GM23338 (cell line): ENCODE results near the gene SLC13A3. TPM values are rescaled to one million over a fixed set of nuclear protein-coding genes. Genes with fewer than 3 reads are reported as not detected.

Source experiments
- ATAC-seq: fragments of 200-7000 bp; cut with Tn5 transposase; 3 replicates; pipeline ENCODE4 v1.9.1; 2020
- DNase-seq: peaks from one replicate; pipeline ENCODE4 v3.0.0-alpha.2; 2015; ENCODE audit warnings: low spot score
- H2AFZ ChIP-seq: fragments of 200-600 bp; sonication (generic); 2 replicates; pipeline ENCODE4 v1.8.0; 2016; ENCODE audit warnings: antibody characterized with exemption, mild to moderate bottlenecking, moderate library complexity
- H3F3A ChIP-seq: fragments of 200-600 bp; sonication (generic); replicated peaks from 2 replicates; pipeline ENCODE4 v1.8.0; 2017; ENCODE audit warnings: antibody characterized with exemption, mixed run types, low read depth
- H3K27ac ChIP-seq: fragments of 200-600 bp; sonication (generic); 2 replicates; pipeline ENCODE4 v1.6.1; 2016; ENCODE audit warnings: low read depth
- H3K27me3 ChIP-seq: fragments of 200-600 bp; sonication (generic); 2 replicates; pipeline ENCODE4 v1.8.0; 2016; ENCODE audit warnings: mild to moderate bottlenecking, mixed run types, moderate library complexity; ENCODE audit not compliant: insufficient read depth
- H3K36me3 ChIP-seq: fragments of 200-600 bp; sonication (generic); 2 replicates; pipeline ENCODE4 v1.8.0; 2016; ENCODE audit warnings: mild to moderate bottlenecking; ENCODE audit not compliant: insufficient read depth
- H3K4me1 ChIP-seq: fragments of 200-600 bp; sonication (generic); 2 replicates; pipeline ENCODE4 v1.8.0; 2016; ENCODE audit warnings: mild to moderate bottlenecking, moderate library complexity; ENCODE audit not compliant: insufficient read depth
- H3K4me2 ChIP-seq: fragments of 200-600 bp; sonication (generic); 2 replicates; pipeline ENCODE4 v1.7.1; 2017; ENCODE audit warnings: mixed run types
- H3K4me3 ChIP-seq: fragments of 200-600 bp; sonication (generic); 2 replicates; pipeline ENCODE4 v1.6.1; 2016; ENCODE audit warnings: mixed run types
- H3K79me2 ChIP-seq: fragments of 200-600 bp; sonication (generic); replicated peaks from 2 replicates; pipeline ENCODE4 v1.8.0; 2017; ENCODE audit warnings: mild to moderate bottlenecking; ENCODE audit not compliant: insufficient read depth
- H3K9me2 ChIP-seq: fragments of 200-600 bp; sonication (generic); 2 replicates; pipeline ENCODE4 v1.8.0; 2017; ENCODE audit not compliant: insufficient read depth
- H4K20me1 ChIP-seq: fragments of 200-600 bp; sonication (generic); replicated peaks from 2 replicates; pipeline ENCODE4 v1.8.0; 2017; ENCODE audit warnings: mild to moderate bottlenecking; ENCODE audit not compliant: insufficient read depth
- H3K27ac Mint-ChIP-seq: 2 replicates; pipeline ENCODE4 v1.8.0; 2020; ENCODE audit warnings: inconsistent platforms, mild to moderate bottlenecking, moderate library complexity, mixed read lengths
- H3K27me3 Mint-ChIP-seq: 3 replicates; pipeline ENCODE4 v1.8.0; 2022; ENCODE audit warnings: low read depth, mild to moderate bottlenecking, moderate library complexity, mixed read lengths, inconsistent platforms; ENCODE audit not compliant: insufficient read depth, poor library complexity
- H3K36me3 Mint-ChIP-seq: 3 replicates; pipeline ENCODE4 v1.8.0; 2021; ENCODE audit warnings: low read depth, mild to moderate bottlenecking, inconsistent platforms, moderate library complexity, mixed read lengths
- H3K4me1 Mint-ChIP-seq: 3 replicates; pipeline ENCODE4 v1.8.0; 2020; ENCODE audit warnings: mild to moderate bottlenecking, inconsistent platforms, mixed read lengths
- H3K4me3 Mint-ChIP-seq: 3 replicates; pipeline ENCODE4 v1.8.0; 2021; ENCODE audit warnings: moderate library complexity, mild to moderate bottlenecking, inconsistent platforms, mixed read lengths
- H3K9me3 Mint-ChIP-seq: 3 replicates; pipeline ENCODE4 v1.8.0; 2020; ENCODE audit warnings: moderate library complexity, mild to moderate bottlenecking, inconsistent platforms, mixed read lengths
- CREB1 ChIP-seq: fragments of 250-450 bp; sonication (Bioruptor Pico); IDR thresholded peaks from 2 replicates; pipeline ENCODE4 v1.5.0; 2020; ENCODE audit warnings: low read depth, mild to moderate bottlenecking, moderate library complexity
- EZH2 ChIP-seq: fragments of 200-600 bp; sonication (generic); IDR thresholded peaks from one replicate; pipeline ENCODE4 v1.8.0; 2017; ENCODE audit warnings: antibody characterized with exemption, mild to moderate bottlenecking, low read depth; ENCODE audit not compliant: unreplicated experiment
- EZH2phosphoT487 ChIP-seq: fragments of 200-600 bp; sonication (generic); IDR thresholded peaks from one replicate; pipeline ENCODE4 v1.8.1; 2018; ENCODE audit warnings: antibody characterized with exemption; ENCODE audit not compliant: unreplicated experiment
- JUNB ChIP-seq: IDR thresholded peaks from one replicate; pipeline ENCODE4 v1.6.1; 2016; ENCODE audit warnings: antibody characterized with exemption; ENCODE audit not compliant: unreplicated experiment
- NANOG ChIP-seq: IDR thresholded peaks from 2 replicates; pipeline ENCODE4 v1.6.1; 2016; ENCODE audit warnings: antibody characterized with exemption, borderline replicate concordance
- POLR2AphosphoS5 ChIP-seq: IDR thresholded peaks from 2 replicates; pipeline ENCODE4 v1.6.1; 2016; ENCODE audit warnings: antibody characterized with exemption, low read depth
- STAT1 ChIP-seq: IDR thresholded peaks from one replicate; pipeline ENCODE4 v1.6.1; 2016; ENCODE audit warnings: antibody characterized with exemption; ENCODE audit not compliant: unreplicated experiment
- ZNF114 ChIP-seq: fragments of 250-450 bp; sonication (Bioruptor Pico); IDR thresholded peaks from 2 replicates; pipeline ENCODE4 v1.5.0; 2020; ENCODE audit warnings: mild to moderate bottlenecking, moderate library complexity
- ZNF331 ChIP-seq: fragments of 250-450 bp; sonication (Bioruptor Pico); IDR thresholded peaks from 2 replicates; pipeline ENCODE4 v1.5.0; 2020; ENCODE audit warnings: low read depth, mild to moderate bottlenecking, moderate library complexity
- polyA plus RNA-seq: library from polyadenylated mRNA; unstranded; fragments of >200 nt; fragmentation: Nextera tagmentation; extraction: Ambion mirVana; gene quantifications from 2 replicates; pipeline ENCODE4 v1.2.1, GENCODE V29; 2016
- total RNA-seq: library from RNA; depleted of rRNA; stranded (reverse); fragments of >200 nt; shearing (Covaris generic); gene quantifications from 2 replicates; pipeline ENCODE4 v1.2.3, GENCODE V29; 2014
- TF ChIP-seq, protein P1 (sequence below), 2 experiments: fragments of 200-600 bp in 1 of 2; sonication (generic) in 1 of 2; conservative IDR thresholded peaks; 2 replicates each; pipeline versions ENCODE4 v1.5.1 to v1.6.1; 2016 to 2017; ENCODE audit warnings: antibody characterized with exemption in 2 of 2, low read depth in 2 of 2, mild to moderate bottlenecking in 2 of 2, moderate library complexity in 1 of 2
- TF ChIP-seq, protein P2 (sequence below): IDR thresholded peaks from one replicate; pipeline ENCODE4 v1.6.1; 2018; ENCODE audit warnings: antibody characterized with exemption; ENCODE audit not compliant: unreplicated experiment
- TF ChIP-seq, protein P3 (sequence below): IDR thresholded peaks from 2 replicates; pipeline ENCODE4 v1.6.1; 2016; ENCODE audit warnings: antibody characterized with exemption
- TF ChIP-seq, protein P4 (sequence below): fragments of 250-450 bp; sonication (Bioruptor Pico); IDR thresholded peaks from 2 replicates; pipeline ENCODE4 v1.5.0; 2020; ENCODE audit warnings: mild to moderate bottlenecking, moderate library complexity

The SLC13A3 gene
- total and polyA plus RNA-seq, 2 experiments from 2014 or later, result 8.6 to 9.1 TPM

DNA sequence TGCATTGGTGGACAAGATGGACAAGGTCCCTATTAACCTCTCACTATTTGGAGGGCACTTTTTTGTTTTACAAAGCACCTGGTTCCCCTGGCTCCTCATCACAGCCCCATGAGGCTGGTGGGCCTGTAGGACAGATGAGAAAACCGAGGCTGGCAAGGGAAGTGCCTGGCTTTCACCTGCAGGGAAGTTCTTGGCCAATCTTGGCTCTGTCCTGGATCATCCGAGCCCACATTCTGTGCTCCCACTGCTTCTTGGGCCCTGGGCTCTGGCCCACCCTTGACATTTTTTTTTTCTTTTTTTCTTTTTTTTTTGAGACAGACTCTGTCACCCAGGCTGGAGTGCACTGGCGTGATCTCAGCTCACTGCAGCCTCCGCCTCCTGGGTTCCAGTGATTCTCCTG, 14.7 kb downstream of the SLC13A3 start:
- H3K4me2 ChIP-seq, result no peak overlapping the region
- peaks cover 12% of the 10 kb centered on the region for H3K27me3 Mint-ChIP-seq
- H3K9me3 Mint-ChIP-seq, result no peaks in the 10 kb centered on the region; the same call in 1 of the 3 replicates
- peaks cover 11% of the 10 kb centered on the region for H3K4me1 Mint-ChIP-seq
- no peak overlapping the region for H3K27ac ChIP-seq
- peaks cover 5% of the 10 kb centered on the region; the same call in 1 of the 2 replicates for H3K4me1 ChIP-seq
- H2AFZ ChIP-seq, result no peak overlapping the region
- no peak overlapping the region for H3K27ac Mint-ChIP-seq
- no peaks in the 10 kb centered on the region for H3F3A ChIP-seq
- DNase-seq, result no peak
- H3K9me2 ChIP-seq, result no peaks in the 10 kb centered on the region
- H3K27me3 ChIP-seq, result no peaks in the 10 kb centered on the region
- H3K36me3 ChIP-seq, result no peaks in the 10 kb centered on the region
- no peak overlapping the region for H3K4me3 Mint-ChIP-seq
- no peaks in the 10 kb centered on the region for H3K36me3 Mint-ChIP-seq
- TF ChIP-seq STAT1, result no peak
- no peak for TF ChIP-seq JUNB
- no peak for TF ChIP-seq EZH2
- no peak for TF ChIP-seq ZNF331 (CRISPR knock-in tag)
- TF ChIP-seq, protein P1, sequence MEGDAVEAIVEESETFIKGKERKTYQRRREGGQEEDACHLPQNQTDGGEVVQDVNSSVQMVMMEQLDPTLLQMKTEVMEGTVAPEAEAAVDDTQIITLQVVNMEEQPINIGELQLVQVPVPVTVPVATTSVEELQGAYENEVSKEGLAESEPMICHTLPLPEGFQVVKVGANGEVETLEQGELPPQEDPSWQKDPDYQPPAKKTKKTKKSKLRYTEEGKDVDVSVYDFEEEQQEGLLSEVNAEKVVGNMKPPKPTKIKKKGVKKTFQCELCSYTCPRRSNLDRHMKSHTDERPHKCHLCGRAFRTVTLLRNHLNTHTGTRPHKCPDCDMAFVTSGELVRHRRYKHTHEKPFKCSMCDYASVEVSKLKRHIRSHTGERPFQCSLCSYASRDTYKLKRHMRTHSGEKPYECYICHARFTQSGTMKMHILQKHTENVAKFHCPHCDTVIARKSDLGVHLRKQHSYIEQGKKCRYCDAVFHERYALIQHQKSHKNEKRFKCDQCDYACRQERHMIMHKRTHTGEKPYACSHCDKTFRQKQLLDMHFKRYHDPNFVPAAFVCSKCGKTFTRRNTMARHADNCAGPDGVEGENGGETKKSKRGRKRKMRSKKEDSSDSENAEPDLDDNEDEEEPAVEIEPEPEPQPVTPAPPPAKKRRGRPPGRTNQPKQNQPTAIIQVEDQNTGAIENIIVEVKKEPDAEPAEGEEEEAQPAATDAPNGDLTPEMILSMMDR (conservative IDR thresholded peaks at IDR 0.05; ENCODE audit: low read depth in 2 of 2), result no peak
- TF ChIP-seq, protein P2, sequence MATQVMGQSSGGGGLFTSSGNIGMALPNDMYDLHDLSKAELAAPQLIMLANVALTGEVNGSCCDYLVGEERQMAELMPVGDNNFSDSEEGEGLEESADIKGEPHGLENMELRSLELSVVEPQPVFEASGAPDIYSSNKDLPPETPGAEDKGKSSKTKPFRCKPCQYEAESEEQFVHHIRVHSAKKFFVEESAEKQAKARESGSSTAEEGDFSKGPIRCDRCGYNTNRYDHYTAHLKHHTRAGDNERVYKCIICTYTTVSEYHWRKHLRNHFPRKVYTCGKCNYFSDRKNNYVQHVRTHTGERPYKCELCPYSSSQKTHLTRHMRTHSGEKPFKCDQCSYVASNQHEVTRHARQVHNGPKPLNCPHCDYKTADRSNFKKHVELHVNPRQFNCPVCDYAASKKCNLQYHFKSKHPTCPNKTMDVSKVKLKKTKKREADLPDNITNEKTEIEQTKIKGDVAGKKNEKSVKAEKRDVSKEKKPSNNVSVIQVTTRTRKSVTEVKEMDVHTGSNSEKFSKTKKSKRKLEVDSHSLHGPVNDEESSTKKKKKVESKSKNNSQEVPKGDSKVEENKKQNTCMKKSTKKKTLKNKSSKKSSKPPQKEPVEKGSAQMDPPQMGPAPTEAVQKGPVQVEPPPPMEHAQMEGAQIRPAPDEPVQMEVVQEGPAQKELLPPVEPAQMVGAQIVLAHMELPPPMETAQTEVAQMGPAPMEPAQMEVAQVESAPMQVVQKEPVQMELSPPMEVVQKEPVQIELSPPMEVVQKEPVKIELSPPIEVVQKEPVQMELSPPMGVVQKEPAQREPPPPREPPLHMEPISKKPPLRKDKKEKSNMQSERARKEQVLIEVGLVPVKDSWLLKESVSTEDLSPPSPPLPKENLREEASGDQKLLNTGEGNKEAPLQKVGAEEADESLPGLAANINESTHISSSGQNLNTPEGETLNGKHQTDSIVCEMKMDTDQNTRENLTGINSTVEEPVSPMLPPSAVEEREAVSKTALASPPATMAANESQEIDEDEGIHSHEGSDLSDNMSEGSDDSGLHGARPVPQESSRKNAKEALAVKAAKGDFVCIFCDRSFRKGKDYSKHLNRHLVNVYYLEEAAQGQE, result no peak
- TF ChIP-seq, protein P3, sequence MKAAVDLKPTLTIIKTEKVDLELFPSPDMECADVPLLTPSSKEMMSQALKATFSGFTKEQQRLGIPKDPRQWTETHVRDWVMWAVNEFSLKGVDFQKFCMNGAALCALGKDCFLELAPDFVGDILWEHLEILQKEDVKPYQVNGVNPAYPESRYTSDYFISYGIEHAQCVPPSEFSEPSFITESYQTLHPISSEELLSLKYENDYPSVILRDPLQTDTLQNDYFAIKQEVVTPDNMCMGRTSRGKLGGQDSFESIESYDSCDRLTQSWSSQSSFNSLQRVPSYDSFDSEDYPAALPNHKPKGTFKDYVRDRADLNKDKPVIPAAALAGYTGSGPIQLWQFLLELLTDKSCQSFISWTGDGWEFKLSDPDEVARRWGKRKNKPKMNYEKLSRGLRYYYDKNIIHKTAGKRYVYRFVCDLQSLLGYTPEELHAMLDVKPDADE, result no peak
- no peak for TF ChIP-seq EZH2phosphoT487
- TF ChIP-seq NANOG, result no peak
- no peak for TF ChIP-seq POLR2AphosphoS5
- no peak for TF ChIP-seq CREB1
- TF ChIP-seq, protein P4, sequence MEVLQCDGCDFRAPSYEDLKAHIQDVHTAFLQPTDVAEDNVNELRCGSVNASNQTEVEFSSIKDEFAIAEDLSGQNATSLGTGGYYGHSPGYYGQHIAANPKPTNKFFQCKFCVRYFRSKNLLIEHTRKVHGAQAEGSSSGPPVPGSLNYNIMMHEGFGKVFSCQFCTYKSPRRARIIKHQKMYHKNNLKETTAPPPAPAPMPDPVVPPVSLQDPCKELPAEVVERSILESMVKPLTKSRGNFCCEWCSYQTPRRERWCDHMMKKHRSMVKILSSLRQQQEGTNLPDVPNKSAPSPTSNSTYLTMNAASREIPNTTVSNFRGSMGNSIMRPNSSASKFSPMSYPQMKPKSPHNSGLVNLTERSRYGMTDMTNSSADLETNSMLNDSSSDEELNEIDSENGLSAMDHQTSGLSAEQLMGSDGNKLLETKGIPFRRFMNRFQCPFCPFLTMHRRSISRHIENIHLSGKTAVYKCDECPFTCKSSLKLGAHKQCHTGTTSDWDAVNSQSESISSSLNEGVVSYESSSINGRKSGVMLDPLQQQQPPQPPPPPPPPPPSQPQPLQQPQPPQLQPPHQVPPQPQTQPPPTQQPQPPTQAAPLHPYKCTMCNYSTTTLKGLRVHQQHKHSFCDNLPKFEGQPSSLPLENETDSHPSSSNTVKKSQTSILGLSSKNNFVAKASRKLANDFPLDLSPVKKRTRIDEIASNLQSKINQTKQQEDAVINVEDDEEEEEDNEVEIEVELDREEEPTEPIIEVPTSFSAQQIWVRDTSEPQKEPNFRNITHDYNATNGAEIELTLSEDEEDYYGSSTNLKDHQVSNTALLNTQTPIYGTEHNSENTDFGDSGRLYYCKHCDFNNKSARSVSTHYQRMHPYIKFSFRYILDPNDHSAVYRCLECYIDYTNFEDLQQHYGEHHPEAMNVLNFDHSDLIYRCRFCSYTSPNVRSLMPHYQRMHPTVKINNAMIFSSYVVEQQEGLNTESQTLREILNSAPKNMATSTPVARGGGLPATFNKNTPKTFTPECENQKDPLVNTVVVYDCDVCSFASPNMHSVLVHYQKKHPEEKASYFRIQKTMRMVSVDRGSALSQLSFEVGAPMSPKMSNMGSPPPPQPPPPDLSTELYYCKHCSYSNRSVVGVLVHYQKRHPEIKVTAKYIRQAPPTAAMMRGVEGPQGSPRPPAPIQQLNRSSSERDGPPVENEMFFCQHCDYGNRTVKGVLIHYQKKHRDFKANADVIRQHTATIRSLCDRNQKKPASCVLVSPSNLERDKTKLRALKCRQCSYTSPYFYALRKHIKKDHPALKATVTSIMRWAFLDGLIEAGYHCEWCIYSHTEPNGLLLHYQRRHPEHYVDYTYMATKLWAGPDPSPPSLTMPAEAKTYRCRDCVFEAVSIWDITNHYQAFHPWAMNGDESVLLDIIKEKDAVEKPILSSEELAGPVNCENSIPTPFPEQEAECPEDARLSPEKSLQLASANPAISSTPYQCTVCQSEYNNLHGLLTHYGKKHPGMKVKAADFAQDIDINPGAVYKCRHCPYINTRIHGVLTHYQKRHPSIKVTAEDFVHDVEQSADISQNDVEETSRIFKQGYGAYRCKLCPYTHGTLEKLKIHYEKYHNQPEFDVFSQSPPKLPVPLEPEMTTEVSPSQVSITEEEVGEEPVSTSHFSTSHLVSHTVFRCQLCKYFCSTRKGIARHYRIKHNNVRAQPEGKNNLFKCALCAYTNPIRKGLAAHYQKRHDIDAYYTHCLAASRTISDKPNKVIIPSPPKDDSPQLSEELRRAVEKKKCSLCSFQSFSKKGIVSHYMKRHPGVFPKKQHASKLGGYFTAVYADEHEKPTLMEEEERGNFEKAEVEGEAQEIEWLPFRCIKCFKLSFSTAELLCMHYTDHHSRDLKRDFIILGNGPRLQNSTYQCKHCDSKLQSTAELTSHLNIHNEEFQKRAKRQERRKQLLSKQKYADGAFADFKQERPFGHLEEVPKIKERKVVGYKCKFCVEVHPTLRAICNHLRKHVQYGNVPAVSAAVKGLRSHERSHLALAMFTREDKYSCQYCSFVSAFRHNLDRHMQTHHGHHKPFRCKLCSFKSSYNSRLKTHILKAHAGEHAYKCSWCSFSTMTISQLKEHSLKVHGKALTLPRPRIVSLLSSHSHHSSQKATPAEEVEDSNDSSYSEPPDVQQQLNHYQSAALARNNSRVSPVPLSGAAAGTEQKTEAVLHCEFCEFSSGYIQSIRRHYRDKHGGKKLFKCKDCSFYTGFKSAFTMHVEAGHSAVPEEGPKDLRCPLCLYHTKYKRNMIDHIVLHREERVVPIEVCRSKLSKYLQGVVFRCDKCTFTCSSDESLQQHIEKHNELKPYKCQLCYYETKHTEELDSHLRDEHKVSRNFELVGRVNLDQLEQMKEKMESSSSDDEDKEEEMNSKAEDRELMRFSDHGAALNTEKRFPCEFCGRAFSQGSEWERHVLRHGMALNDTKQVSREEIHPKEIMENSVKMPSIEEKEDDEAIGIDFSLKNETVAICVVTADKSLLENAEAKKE (CRISPR knock-in tag), result no peak
- TF ChIP-seq ZNF114 (CRISPR knock-in tag), result no peak
- H3K79me2 ChIP-seq, result no peaks in the 10 kb centered on the region
- no peaks in the 10 kb centered on the region for H4K20me1 ChIP-seq
- no peak for ATAC-seq
- no peak overlapping the region for H3K4me3 ChIP-seq
